ENCODE results near the gene KRTAP12-3.
"Not testable (repeated sequence)": the region's sequence is repeated elsewhere in the genome, so short reads cannot be mapped to it uniquely, and the experiment has no call there.

The KRTAP12-3 gene

DNA sequence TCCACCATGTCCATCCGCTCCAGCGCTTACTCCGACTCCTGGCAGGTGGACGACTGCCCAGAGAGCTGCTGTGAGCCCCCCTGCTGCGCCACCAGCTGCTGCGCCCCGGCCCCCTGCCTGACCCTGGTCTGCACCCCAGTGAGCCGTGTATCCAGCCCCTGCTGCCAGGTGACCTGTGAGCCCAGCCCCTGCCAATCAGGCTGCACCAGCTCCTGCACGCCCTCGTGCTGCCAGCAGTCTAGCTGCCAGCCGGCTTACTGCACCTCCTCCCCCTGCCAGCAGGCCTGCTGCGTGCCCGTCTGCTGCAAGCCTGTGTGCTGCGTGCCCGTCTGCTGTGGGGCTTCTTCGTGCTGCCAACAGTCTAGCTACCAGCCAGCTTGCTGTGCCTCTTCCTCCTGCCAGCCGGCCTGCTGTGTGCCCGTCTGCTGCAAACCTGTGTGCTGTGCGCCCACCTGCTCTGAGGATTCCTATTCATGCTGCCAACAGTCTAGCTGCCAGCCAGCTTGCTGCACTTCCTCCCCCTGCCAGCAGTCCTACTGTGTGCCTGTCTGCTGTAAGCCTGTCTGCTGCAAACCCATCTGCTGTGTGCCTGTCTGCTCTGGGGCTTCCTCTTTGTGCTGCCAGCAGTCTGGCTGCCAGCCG is 30.4 kb upstream of the KRTAP12-3 start:
- not testable (repeated sequence) for DNase-seq

DNA sequence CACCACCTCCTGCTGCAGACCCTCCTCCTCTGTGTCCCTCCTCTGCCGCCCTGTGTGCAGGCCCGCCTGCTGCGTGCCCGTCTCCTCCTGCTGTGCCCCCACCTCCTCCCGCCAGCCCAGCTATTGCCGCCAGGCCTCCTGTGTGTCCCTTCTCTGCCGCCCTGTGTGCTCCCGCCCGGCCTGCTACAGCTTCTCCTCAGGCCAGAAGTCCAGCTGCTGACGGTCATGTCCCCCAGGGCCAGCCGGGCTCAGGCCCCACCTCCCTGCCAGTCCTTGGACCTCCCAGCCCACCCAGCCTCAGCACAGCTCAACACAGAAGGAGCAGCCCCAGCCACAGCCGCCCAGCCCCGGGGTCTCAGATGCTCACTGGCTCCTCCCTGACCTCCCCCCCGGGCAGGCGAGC is 29.9 kb upstream of the KRTAP12-3 start:
- DNase-seq: not testable (repeated sequence)

DNA sequence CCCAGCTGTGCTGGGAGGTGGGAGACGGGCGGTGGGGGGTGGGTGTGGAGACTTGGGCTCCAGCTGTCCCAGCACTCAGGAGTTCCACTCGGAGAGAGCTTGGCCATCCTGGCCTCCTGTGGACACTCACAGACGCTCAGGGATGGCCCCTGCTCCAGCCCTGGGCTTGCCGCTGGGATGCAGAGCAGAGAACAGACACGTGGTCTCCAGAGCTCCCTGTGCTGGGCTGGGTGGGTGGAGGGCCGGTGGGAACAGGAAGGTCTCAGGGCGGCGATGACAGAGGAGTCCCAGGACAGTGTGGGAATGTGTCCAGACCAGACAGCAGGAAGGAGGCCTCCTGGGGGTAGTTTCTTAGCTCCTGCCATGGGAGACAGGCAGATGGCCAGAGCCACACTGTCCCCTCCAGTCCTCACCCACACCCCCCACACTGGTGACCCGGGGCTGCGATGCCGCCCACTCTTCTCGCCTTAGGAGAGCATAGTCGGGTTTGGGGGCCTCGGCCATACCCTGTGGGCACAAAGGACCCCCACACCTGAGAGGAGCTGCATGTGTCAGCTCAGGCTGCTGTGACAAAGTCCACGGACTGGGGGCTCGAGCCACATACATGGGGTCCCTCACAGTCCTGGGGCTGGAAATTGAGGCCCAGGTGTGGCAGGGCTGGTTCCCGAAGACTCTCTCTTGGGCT is 28.9 kb upstream of the KRTAP12-3 start:
- DNase-seq: no peak

DNA sequence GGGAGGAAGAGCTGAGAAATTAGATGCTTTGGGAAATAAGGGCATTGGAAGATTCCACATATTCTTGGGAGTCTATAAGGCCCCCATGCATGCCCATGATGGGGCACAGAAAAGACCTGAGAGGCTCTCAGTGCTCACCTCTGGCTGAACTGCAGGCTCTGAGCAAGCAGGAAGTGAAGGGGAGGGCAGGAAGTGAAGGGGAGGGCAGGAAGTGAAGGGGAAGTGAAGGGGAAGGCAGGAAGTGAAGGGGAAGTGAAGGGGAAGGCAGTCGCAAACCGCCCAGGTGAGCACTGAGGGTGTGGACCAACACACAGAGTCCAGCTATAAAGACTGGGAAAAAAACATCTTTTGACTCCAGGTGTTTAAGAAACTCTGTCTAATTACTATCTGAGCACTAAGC is 27.3 kb upstream of the KRTAP12-3 start:
- DNase-seq: no peak

- DNase-seq: no peak
These were observed 25.7 kb upstream of the KRTAP12-3 start for GRCh38 chr21:44632067-44632466.

DNA sequence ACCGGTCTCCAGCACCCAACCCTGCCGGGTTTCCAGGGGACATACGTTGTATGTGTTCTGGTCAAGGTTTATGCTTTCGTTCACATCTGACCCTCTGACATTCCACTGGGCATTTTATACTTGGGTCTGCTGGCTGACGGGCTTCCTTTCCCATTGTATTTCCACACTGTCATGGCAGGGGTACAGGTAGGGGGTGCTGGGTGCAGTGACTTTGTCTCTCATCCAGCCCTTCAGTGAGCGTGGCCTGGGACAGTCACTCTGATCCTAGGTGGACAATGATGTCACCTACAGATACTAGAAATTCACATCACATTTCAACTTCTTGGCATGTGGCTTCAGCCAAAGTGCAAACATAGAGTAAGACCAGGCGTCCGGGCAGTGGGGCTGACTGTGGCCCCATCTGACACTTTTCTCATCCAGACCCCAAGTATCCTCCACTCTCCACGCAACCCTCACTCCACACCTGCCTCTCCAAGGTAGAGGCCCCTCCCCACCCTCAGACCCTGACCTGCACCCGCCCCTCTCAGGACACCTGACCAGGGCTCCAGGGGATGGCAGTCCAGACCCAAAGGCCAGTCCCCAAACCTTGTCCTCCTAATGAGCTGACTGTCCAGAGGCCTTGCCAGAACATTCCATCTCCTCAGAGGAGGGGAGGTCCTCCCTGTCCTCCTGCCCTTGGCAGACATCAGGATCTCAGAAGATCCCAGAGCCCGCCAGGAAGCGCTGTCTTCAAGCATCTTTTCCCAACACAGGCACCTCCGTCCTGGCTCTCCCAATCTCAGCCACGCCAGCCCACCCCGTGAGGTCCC is 21.3 kb upstream of the KRTAP12-3 start:
- DNase-seq: no peak

- no peak for DNase-seq
These were observed 20.5 kb upstream of the KRTAP12-3 start, which contains the start of gene KRTAP10-10 for GRCh38 chr21:44637018-44637850. Gene KRTAP10-10 (plus strand): TSS chr21:44637356. CDS start chr21:44637418, 62 bp downstream.

- not testable (repeated sequence) for DNase-seq
These were observed 19.8 kb upstream of the KRTAP12-3 start for GRCh38 chr21:44637851-44638348.

DNA sequence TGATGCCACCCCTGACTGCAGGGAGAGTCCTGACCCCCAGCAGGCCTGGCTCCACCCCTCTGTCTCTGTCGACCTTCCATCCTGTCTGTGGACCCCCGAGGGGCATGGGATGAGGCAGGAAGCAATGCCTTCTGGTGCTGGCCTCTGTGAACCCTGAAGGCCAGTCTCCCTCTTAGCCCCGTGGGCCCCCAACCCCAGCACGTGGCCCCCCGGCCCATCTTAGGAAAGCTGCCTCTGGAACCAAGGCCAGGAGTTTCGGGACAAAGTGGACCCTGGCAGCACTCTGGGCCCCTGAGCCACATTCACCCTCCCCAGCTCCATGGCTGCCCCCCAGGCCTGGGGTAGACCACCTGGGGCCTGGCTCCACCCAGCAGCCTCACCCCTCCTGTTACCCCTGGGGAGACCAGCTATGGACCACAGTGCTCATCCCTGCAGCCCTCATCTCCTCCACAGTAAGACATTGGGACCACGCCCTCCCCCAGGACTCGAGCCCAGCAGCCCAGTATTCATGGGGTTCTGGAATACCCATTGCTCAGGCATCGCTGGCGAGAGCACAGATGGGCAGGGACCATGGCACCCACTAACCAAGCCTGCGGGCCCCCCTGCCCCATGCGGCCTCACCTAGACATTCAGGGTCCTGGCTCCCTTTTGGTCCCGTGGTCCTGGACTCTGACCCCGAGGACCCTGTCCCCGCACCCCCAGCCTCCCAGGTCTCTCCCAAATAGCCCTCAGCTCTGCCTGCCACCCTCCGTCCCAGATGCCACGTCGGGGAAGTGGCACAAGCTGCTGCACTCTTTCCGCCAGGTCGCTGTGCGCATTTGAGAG is 19.0 kb upstream of the KRTAP12-3 start:
- not testable (repeated sequence) for DNase-seq

GRCh38 chr21:44639331-44639655 is 18.4 kb upstream of the KRTAP12-3 start:
- no peak for DNase-seq

- no peak for DNase-seq
These were observed 17.0 kb upstream of the KRTAP12-3 start for GRCh38 chr21:44640761-44641160.

DNA sequence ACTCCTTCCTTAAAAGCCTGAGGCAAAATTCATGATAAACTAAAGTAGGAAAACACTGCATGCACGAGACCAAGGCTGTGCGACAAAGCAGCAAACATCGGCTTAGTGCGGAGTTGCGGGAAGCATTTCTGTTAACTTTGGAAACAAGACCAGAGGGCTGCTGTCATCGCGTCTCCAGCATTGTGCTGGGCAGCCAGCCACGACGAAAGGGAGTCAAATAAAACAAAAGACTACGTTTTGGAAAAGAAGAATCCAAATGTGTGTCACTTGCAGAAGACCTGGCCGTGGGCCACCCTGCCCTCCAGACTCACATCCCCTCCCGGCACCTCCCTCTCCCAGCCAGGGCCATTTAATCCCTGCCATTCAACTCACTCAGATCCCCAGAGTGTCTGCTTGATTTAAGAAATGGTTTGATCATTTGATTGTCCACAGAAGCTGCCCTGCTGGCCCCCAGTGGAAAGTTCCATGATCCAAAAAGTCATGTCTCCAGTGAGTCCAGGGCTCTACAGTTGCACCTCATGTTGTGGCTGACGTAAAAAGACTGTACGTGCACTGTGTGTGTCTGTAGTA is 13.9 kb upstream of the KRTAP12-3 start:
- no peak for DNase-seq

DNA sequence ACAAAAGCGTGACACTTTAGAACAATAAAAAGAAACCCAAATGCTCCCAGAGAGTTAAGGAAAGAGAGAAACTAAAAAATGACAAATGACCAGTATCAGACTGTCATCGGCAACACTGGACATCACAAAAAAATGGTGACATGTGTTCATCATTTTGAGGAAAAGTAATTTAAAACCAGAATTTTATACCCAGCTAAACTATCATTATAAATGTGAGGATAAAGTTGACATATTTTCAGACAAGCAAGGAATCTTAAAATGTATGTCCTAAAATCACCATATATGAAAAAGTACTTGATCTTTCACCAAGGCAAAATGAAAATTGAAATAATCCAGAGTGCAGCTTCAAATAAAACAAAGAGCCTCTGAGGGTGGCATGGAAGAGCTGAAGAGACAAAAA is 12.9 kb upstream of the KRTAP12-3 start:
- no peak for DNase-seq

DNA sequence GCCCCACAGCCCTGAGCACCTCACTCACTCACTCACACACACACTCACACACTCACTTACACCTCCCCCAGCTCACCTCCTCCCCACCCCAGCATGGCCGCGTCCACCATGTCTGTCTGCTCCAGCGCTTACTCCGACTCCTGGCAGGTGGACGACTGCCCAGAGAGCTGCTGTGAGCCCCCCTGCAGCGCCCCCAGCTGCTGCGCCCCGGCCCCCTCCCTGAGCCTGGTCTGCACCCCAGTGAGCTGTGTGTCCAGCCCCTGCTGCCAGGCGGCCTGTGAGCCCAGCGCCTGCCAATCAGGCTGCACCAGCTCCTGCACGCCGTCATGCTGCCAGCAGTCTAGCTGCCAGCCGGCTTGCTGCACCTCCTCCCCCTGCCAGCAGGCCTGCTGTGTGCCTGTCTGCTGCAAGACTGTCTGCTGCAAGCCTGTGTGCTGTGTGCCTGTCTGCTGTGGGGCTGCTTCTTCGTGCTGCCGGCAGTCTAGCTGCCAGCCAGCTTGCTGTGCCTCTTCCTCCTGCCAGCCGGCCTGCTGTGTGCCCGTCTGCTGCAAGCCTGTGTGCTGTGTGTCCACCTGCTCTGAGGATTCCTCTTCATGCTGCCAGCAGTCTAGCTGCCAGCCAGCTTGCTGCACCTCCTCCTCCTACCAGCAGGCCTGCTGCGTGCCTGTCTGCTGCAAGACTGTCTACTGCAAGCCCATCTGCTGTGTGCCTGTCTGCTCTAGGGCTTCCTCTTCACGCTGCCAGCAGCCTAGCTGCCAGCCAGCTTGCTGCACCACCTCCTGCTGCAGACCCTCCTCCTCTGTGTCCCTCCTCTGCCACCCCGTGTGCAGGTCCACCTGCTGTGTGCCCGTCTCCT is 11.1 kb upstream of the KRTAP12-3 start, which contains the start of gene KRTAP10-11:
TSS of gene KRTAP10-11 (plus strand) at position 49 of the 856 bp plus-strand sequence. CDS start at position 94, 45 bp downstream.
- DNase-seq: not testable (repeated sequence)

GRCh38 chr21:44647222-44647552 is 10.5 kb upstream of the KRTAP12-3 start:
- no peak for DNase-seq

DNA sequence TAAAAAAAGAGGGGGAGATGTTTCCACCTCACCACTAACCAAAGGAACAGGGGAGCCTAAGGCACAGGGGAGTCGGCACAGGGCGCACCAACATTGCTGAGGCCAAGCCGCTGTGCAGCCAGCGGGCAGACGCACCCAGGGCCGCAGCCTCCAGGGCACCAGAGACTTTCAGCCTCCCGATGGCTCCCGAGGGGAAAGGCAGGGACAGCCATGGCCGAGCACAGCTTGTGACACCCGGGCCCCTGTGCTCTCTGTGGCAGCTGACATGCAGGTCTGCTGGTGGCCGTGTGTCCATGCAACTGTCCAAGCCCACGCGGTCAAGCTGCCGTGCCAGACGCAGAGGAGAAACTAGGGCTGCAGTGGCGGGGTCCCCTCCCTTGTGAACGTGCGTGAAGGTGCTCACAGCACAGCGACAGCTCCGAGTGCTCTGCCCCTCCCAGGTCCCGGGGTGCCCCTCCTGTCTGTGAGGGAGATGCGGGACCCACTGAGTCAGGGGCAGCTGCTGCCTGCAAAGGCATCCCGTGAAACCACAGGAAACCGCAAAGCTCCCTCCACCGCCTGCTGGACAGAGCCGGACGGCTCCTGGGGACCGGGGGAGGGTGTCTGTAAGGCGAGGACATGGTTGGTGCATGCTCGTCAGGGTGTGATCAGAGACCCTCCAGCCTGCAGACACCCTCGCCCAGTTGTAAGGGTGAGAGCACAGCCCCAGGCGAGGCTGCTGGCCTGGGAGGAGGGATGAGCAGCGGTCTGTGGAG is 9.0 kb upstream of the KRTAP12-3 start:
- DNase-seq: no peak

GRCh38 chr21:44649521-44650100 is 8.1 kb upstream of the KRTAP12-3 start:
- DNase-seq: no peak

DNA sequence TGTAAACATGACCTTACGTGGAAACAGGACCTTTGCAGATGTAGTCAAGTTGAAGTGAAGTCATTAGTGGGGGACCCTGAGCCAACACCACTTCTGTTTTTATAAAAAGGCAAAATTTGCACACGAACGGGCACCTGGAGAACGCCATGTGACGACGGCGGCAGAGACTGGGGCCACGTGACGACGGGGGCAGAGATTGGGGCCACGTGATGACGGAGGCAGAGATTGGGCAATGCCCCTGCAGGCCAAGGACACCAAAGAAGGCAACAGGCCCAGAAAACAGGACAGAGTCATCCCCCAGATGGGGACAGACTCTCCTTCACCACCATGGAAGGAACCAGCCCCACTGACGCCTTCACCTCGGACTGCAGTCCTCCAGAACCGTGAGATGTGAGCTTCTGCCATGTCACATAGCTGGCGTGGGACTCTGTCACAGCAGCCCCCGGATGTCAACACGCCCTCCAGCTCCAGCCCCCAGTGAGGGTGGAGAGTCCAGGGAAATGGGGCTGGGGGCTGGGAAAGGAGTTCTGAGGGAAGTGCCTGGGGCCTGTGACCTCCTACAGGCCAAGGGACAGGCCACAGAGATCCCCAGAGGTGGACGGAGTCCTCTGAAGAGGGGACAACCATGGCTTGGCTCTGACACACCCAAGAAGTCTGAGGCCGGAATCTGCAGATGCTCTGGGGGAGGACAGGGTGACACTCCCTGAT is 7.3 kb upstream of the KRTAP12-3 start:
- no peak for DNase-seq

Data from fibroblast of skin of abdomen (primary cell).